GM03348 (cell line): Measurements from ENCODE around the gene SEMA6A.

Source experiments
- DNase-seq: peaks from one replicate; pipeline ENCODE4 v3.0.0; 2012; ENCODE audit warnings: low spot score

The SEMA6A gene

GRCh38 chr5:116574367-116575325 is at the start of gene SEMA6A:
Gene SEMA6A, minus strand, starts transcription at chr5:116574823. Its CDS starts 69,879 bp downstream, at chr5:116504944.
- peak; percentile 92 for DNase-seq

GRCh38 chr5:116622375-116623050 is 47.9 kb upstream of the SEMA6A start:
- no peak for DNase-seq

- no peak for DNase-seq
These were observed 47.0 kb upstream of the SEMA6A start for GRCh38 chr5:116621599-116621998.

GRCh38 chr5:116616876-116617275 is 42.3 kb upstream of the SEMA6A start:
- DNase-seq = no peak

- DNase-seq = no peak
These were observed 39.9 kb upstream of the SEMA6A start for GRCh38 chr5:116614603-116614920.

- DNase-seq = no peak
These were observed 38.8 kb upstream of the SEMA6A start for GRCh38 chr5:116613445-116613844.

GRCh38 chr5:116612431-116612830 is 37.8 kb upstream of the SEMA6A start:
- DNase-seq = no peak

GRCh38 chr5:116605310-116606070 is 30.9 kb upstream of the SEMA6A start:
- no peak for DNase-seq

- DNase-seq = no peak
These were observed 30.2 kb upstream of the SEMA6A start for GRCh38 chr5:116604805-116605204.

GRCh38 chr5:116600876-116601275 is 26.3 kb upstream of the SEMA6A start:
- DNase-seq = peak; percentile 7

GRCh38 chr5:116598911-116599310 is 24.3 kb upstream of the SEMA6A start:
- DNase-seq = no peak

GRCh38 chr5:116595498-116595897 is 20.9 kb upstream of the SEMA6A start:
- DNase-seq = no peak

GRCh38 chr5:116593340-116593739 is 18.7 kb upstream of the SEMA6A start:
- DNase-seq = no peak

- no peak for DNase-seq
These were observed 10.6 kb upstream of the SEMA6A start for GRCh38 chr5:116585227-116585626.

- no peak for DNase-seq
These were observed 9.2 kb upstream of the SEMA6A start for GRCh38 chr5:116583862-116584222.

- no peak for DNase-seq
These were observed 8.7 kb upstream of the SEMA6A start for GRCh38 chr5:116583085-116583861.

- DNase-seq = no peak
These were observed 7.3 kb upstream of the SEMA6A start for GRCh38 chr5:116581910-116582309.

GRCh38 chr5:116579144-116579543 is 4.5 kb upstream of the SEMA6A start:
- DNase-seq = no peak

GRCh38 chr5:116578676-116579075 is 4.1 kb upstream of the SEMA6A start:
- DNase-seq = no peak

GRCh38 chr5:116577064-116577788 is 2.6 kb upstream of the SEMA6A start:
- DNase-seq = no peak

GRCh38 chr5:116576053-116576713 is 1.6 kb upstream of the SEMA6A start:
- peak; percentile 87 for DNase-seq
